K562 (cell line): ENCODE data around the gene TNNT2. TPM values are rescaled to one million over a fixed set of nuclear protein-coding genes. Genes with fewer than 3 reads are reported as not detected.
A peak's percentile ranks its signal among the peaks of the same experiment; 100 is the strongest.

ENCODE experiments used
- ATF1 ChIP-seq, 2 experiments: fragments of 450-650 bp in 1 of 2; IDR thresholded peaks; 2 replicates each; pipeline ENCODE4 v1.6.1; 2016; ENCODE audit warnings: missing compliant biosample characterization in 1 of 2, missing genetic modification characterization in 1 of 2
- BHLHE40 ChIP-seq: IDR thresholded peaks from 2 replicates; pipeline ENCODE4 v1.6.1; 2011; ENCODE audit warnings: low read length, improper control_type of control experiment
- CTCF ChIP-seq, 3 experiments: IDR thresholded peaks in 2 of 3; conservative IDR thresholded peaks in 1 of 3; 2 replicates each; pipeline ENCODE4 v1.5.1; 2011 to 2012; ENCODE audit warnings: low read length in 3 of 3, mild to moderate bottlenecking in 3 of 3, control low read depth in 2 of 3, improper control_type of control experiment in 1 of 3, inconsistent platforms in 1 of 3, low read depth in 1 of 3, mixed read lengths in 1 of 3, moderate library complexity in 1 of 3; ENCODE audit not compliant: insufficient read depth in 2 of 3
- E2F1 ChIP-seq: sonication (generic); formaldehyde crosslinking; IDR thresholded peaks from 2 replicates; pipeline ENCODE4 v1.8.1; 2023; ENCODE audit warnings: mild to moderate bottlenecking, missing genetic modification reagents, moderate library complexity
- FOS ChIP-seq: IDR thresholded peaks from 3 replicates; pipeline ENCODE4 v1.6.1; 2011; ENCODE audit not compliant: insufficient read length; ENCODE audit errors: extremely low read depth
- KLF10 ChIP-seq: fragments of 250-450 bp; sonication (Bioruptor Pico); IDR thresholded peaks from 2 replicates; pipeline ENCODE4 v1.6.1; 2021; ENCODE audit warnings: matching md5 sums
- MAZ ChIP-seq, 2 experiments: fragments of 450-650 bp in 1 of 2; sonication (generic) in 1 of 2; formaldehyde crosslinking; IDR thresholded peaks in 1 of 2; conservative IDR thresholded peaks in 1 of 2; 2 replicates each; pipeline versions ENCODE4 v1.4.0 to v1.5.0; 2020; ENCODE audit warnings: mild to moderate bottlenecking in 1 of 2, missing genetic modification reagents in 1 of 2
- NFIC ChIP-seq: fragments of 450-650 bp; IDR thresholded peaks from 2 replicates; pipeline ENCODE4 v1.6.1; 2017; ENCODE audit warnings: mild to moderate bottlenecking, inconsistent platforms
- RAD21 ChIP-seq, 2 experiments: fragments of 250-450 bp in 1 of 2; fragments of 450-650 bp in 1 of 2; sonication (Bioruptor Pico) in 1 of 2; formaldehyde crosslinking in 1 of 2; IDR thresholded peaks in 1 of 2; conservative IDR thresholded peaks in 1 of 2; 2 replicates each; pipeline versions ENCODE4 v1.4.0 to v1.8.0; 2020 to 2022; ENCODE audit warnings: mild to moderate bottlenecking in 2 of 2, moderate library complexity in 1 of 2
- RB1 ChIP-seq: fragments of 450-650 bp; IDR thresholded peaks from 2 replicates; pipeline ENCODE4 v1.6.1; 2017; ENCODE audit warnings: low read depth, mild to moderate bottlenecking
- REST ChIP-seq, 2 experiments: fragments of 450-650 bp; formaldehyde crosslinking in 1 of 2; IDR thresholded peaks; 2 replicates each; pipeline versions ENCODE4 v1.4.0 to v1.6.1; 2014 to 2020; ENCODE audit warnings: mild to moderate bottlenecking in 2 of 2, borderline replicate concordance in 1 of 2, low read depth in 1 of 2
- ZNF655 ChIP-seq: fragments of 250-450 bp; sonication (Bioruptor Pico); IDR thresholded peaks from 2 replicates; pipeline ENCODE4 v1.5.0; 2021
- polyA plus RNA-seq, 8 experiments: library from polyadenylated mRNA; depleted of rRNA in 4 of 8; stranded (reverse) in 5 of 8; unstranded in 3 of 8; fragments of >200 nt; fragmentation: Nextera tagmentation in 2 of 8; fragmentation: Illumina TruSeq in 1 of 8; extraction: Ambion mirVana in 2 of 8; extraction: Trizol in 1 of 8; gene quantifications; 2 replicates each; pipeline versions ENCODE4 v1.2.1 to v1.2.3, GENCODE V29; 2011 to 2014; ENCODE audit warnings: inconsistent platforms in 1 of 8, missing spikeins in 1 of 8
- total RNA-seq, 7 experiments: library from RNA; depleted of rRNA in 6 of 7; stranded (reverse); fragments of >200 nt in 6 of 7; fragmentation: Illumina TruSeq in 2 of 7; extraction: Trizol in 2 of 7; gene quantifications; 2 replicates each; pipeline versions ENCODE4 v1.2.1 to v1.2.3, GENCODE V29; 2011 to 2021; ENCODE audit warnings: low replicate concordance in 1 of 7

The TNNT2 gene
- total and polyA plus RNA-seq, 9 of the 15 experiments (the other 6 are each of a cell fraction or from before 2014, with no cell fraction given), result not detected

GRCh38 chr1:201408176-201408833 lies 30.8 kb upstream of the TNNT2 start (continued):
- peak; percentile 88 to 98 (median 97) for TF ChIP-seq CTCF (IDR thresholded peaks at IDR 0.05 in 2 of 3, conservative IDR thresholded peaks at IDR 0.05 in 1 of 3; ENCODE audit: insufficient read depth in 2 of 3, low read depth in 1 of 3, low read length in 3 of 3)
- TF ChIP-seq E2F1 (CRISPR knock-in tag), result no peak
- peak; percentile 61 for TF ChIP-seq RB1
- TF ChIP-seq BHLHE40, result 0 out of 2 replicates have a peak, but pooled peaks have one; percentile 23
- no peak for TF ChIP-seq NFIC
- TF ChIP-seq RAD21 (CRISPR knock-in tag; conservative IDR thresholded peaks at IDR 0.05 in 1 of 2, IDR thresholded peaks at IDR 0.05 in 1 of 2), result peak in 1 of 2 experiments; percentile 76; a peak in 2 of 4 replicates
- 0 out of 4 replicates have a peak, but pooled peaks of 1 of the 2 experiments have one; percentile 26 for TF ChIP-seq MAZ (CRISPR knock-in tag; conservative IDR thresholded peaks at IDR 0.05 in 1 of 2, IDR thresholded peaks at IDR 0.05 in 1 of 2)
- TF ChIP-seq KLF10, result no peak
- TF ChIP-seq REST (IDR thresholded peaks at IDR 0.05; ENCODE audit: borderline replicate concordance), result peak; percentile 50; the same call in 1 of the 2 replicates
- TF ChIP-seq REST (CRISPR knock-in tag; IDR thresholded peaks at IDR 0.05; ENCODE audit: low read depth), result no peak
- no peak for TF ChIP-seq ZNF655
- no peak for TF ChIP-seq FOS
- no peak for TF ChIP-seq ATF1 (CRISPR knock-in tag; IDR thresholded peaks at IDR 0.05)
- TF ChIP-seq ATF1 (tag; IDR thresholded peaks at IDR 0.05), result peak; percentile 68
